Measurements from ENCODE around the gene SMPDL3B.
"Not testable (repeated sequence)": the region's sequence is repeated elsewhere in the genome, so short reads cannot be mapped to it uniquely, and the experiment has no call there.

Gene SMPDL3B

DNA sequence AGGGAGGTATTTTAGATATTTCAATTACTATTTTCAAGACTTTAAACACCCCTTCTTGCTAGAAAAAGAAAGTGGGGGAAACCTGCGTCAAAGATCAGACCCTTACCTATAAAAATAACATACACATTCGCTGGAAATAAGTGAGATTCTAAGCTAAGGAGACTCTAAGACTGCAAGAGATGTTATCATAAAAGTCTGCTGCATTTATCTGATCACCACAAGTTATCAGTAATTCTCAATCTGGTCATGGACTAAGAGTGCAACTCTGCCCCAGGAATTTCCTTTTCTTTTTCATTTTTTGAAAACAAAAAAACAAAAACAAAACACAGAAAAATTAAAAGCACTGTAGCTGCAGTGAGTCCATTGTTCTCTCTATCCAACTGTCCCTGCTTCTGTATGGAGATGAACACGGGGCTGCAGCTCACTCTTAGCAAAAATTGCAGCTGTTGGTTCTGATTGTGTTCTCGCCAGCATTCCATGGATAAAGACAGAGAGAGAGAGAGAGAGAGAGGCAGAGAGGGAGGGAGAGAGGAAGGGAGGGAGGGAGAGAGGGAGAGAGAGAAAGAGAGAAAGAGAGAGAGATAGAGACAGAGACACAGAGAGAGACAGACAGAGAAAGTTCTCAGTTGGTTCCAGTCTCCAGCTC lies 39.1 kb downstream of the SMPDL3B start:
- DNase-seq = no peak

DNA sequence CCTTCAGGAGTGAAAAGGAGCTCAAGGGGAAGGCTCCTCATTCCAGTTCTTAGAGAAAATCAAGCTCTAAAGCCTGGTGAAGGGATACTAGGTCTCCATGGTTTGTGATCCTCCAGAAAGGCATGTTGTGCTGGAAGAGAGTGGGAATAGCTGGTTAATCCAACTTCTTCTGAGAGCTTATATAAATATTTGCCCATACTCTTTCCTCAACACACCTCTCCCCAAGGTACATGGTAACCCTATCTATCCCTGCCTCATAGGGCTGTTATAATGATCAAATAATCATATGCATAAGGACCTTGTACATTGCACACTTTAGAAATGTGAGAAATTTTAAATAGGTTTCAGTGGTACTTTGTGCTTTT lies 39.6 kb downstream of the SMPDL3B start:
- DNase-seq = no peak

DNA sequence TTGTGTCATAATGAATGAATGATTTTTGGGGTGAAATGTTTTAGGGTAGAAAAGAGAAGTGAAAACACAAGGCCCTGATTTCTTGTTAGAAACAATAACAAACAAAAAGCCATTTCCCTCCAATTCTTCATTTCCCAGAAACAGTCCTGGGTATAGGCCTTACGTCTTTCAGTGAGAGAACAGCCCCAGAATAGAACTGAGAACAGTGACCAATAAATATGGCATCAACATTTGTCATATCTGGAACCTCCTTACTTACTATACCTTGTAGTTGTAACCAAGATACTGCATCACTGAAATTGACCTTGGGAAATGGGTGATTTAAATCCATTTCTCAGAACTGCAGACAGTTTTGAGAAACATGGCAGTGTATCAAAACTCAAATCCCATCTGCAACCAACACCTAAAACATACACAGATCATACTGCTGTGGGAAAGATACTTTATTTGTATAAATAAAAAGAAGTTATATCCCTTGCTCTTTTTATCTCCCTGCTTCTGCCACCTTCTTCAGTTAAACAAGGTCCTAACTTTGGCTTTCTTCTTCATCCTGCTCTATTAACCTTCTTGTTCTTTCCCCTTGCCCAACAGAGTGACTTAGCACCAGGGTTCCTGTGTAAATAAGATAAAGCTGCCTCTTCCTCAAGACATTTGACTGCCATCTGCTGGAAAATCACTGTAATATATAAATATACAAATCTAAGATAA lies 44.5 kb downstream of the SMPDL3B start:
- DNase-seq = peak; percentile 69

DNA sequence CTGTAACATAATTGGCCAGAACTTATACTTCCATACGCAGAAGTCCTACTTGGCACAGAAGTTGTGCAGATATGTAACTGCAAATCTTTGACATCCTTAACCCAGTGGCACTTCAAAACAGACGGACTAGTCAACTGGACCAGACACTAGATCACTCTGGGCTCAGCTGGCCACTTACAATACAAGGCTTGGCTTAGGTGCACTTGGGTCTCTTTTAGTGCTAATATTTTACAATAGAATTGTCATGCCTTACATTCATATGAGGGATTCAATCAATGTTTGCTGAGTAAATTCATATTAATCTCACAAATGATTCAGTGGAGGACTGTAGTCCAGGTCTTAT lies 45.0 kb downstream of the SMPDL3B start:
- no peak for DNase-seq

DNA sequence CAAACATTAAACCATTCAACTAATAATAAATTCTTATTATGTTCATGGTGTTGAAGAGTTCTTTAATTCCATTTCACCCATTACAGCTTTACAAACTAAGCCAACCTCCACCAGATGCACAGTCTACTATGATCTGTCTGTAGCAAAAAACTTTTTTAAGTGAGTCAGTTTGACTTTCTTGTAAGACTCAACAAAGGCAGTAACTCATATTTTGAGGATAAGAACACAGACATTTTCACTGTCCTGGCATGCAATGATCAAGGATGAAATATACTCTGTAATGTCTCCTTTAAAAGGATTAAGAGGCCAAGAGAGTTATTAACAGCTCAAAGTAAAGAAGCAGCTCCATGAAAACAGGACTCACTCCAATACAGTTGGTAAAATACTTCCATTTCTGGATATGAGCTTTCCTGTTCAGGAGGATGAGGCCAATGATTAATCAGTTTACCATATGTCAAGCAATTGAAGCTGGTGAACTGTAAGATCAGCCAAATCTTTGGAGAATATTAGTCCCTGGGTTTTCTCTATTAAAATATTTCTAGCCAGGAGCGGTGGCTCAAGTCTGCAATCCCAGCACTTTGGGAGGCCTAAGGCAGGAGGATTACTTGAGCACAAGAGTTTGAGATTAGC lies 45.5 kb downstream of the SMPDL3B start:
- DNase-seq = no peak

DNA sequence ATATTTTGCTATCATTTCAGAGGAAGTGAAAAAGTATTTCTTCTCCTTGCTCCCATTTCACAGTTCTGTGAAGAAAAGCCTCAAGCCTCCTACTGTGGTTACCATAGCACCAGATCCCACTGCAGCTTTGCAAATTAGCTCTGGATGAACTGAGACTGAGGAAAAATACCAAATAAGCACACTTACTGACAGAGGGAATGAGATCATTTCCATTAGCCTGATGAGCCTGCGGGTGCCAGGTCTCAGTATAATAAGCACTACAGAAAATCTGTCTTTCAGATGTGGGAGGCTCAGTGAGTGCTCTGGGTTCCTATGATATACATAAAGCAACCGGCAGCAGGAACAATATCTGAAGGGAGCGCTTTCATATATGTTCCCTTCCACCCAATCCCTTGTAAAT lies 46.3 kb downstream of the SMPDL3B start:
- no peak for DNase-seq

DNA sequence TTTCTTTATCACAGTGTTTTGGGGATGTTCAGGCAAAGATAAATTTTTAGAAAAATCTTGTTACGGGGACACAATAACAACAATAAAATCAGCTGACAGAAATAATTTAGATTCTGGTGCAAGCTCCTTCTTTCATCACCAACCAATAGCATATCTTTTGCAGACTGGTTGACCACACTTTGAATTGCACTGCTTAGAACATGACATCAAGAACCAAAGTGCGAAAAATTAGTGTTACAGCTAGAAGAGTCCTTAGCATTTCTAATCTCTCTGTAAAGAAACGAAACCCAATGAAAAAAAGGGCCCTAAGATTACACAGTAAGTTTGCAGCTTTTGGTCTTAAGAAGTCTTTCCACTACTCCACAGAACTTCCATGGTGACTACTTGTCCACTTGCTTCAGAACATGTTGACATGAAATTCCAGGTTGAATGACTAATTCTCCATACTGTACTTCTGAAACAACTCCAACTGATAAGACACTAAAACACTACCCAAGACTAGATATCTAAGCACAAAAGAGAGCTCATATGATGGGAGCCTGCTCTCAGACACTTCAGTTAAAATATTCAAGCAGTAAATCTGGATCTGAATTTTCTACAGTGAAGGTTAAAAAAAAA lies 56.2 kb downstream of the SMPDL3B start:
- no peak for DNase-seq

DNA sequence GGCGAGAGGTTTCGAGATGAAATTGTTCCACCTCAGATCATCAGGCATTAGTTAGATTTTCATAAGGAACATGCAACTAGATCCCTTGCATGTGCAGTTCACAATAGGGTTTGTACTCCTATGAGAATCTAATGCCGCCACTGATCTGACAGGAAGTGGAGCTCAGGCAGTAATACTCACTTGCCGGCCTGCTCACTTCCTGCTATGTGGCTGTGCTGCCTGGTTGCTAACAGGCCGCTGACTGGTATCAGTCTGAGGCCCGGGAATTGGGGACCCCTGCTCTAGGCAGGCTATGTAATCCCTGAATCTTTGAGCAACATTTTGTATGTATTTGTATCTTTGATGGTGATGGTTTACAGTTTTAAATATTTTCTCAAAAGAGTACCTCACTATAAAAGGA lies 57.5 kb downstream of the SMPDL3B start:
- DNase-seq = no peak

DNA sequence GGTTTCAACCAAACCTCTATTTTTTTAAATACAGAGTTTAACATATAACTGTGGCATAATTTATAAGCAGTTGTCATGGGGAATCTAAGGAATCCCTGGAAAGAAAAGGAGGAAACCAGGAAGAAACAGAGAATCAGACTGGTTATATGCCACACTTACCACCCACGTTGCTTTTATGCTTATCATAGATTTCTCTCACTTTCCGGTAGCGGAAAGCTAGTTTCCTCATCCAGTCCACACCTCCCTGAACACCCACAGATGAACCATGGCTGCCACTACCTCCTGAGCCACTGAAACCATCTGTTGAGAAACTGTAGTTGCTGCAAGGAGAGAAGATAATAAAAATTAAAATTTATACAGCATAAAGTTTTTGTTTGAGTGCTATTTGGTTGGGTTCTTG lies 58.4 kb downstream of the SMPDL3B start:
- DNase-seq = no peak

DNA sequence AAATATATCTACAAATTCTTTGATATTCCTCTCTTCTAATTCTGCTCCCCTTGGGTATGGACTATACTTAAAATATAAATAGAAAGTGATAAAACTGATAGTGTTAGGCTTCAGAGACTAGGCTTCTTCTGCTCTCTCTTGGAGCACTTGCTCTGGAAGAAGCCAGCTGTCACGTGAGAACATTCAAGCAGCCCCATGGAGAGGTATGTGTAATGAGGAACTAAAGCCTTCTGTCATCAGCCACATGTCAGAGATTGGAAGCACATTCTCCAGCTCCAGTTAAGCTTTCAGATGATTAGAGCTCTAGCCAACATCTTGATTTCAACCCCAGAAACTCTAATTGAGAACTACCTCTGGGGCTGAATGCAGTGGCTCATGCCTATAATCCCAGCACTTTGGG lies 59.3 kb downstream of the SMPDL3B start:
- DNase-seq = peak; percentile 35

DNA sequence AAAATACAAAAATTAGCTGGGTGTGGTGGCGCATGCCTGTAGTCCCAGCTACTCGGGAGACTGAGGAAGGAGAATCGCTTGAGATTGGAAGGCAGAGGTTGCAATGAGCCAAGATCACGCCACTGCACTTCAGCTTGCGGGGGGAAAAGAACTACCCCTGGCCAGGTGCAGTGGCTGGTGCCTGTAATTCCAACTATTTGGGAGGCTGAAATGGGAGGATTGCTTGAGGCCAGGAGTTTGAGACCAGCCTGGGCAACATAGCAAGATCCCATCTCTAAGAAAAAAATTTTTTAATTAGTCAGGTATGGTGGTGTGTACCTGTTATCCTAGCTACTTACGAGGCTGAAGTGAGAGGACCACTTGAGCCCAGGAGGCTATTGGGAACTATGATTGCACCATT lies 59.7 kb downstream of the SMPDL3B start:
- DNase-seq = not testable (repeated sequence)

DNA sequence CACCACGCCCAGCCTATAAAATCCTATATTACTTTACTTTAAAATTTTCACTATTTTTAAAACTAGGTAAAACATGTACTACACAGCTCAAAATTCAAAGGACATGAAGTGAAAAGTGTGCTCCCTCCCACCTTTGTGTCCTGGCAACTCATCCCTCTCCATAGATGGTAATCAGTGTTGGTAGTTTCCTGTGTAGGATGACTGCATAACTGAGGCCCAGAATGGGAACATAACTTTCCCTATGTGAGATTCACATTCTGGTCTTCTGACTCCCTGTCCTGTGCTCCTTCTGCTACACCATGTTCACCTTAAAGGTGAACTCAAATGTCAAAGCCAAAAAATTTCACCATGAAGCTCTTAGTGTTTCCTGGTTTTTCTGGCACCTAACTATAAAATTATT lies 64.3 kb downstream of the SMPDL3B start:
- DNase-seq = no peak

DNA sequence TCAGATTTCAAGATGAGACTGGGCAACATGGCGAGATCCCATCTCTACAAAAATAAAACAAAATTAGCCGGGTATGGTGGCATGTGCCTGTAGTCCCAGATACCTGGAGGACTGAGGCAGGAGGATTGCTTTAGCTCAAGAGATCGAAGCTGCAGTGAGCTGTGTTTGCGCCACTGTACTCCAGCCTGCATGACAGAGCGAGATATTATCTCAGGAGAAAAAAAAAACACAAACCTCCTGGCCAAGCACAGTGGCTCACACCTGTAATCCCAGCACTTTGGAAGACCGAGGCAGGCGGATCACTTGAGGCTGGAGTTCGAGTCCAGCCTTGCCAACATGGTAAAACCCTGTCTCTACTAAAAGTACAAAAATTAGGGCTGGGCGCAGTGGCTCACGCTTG lies 67.8 kb downstream of the SMPDL3B start:
- no peak for DNase-seq

DNA sequence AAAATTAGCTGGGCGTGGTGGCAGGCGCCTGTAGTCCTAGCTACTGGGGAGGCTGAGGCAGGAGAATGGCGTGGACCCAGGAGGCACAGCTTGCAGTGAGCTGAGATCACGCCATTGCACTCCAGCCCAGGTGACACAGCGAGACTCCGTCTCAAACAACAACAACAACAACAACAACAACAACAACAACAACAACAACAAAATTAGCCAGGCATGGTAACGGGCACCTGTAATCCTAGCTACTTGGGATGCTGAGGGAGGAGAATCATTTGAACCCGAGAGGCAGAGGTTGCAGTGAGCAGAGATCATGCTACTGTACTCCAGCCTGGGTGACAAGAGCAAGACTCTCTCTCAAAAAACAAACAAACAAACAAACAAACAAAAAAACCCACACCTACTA lies 68.3 kb downstream of the SMPDL3B start:
- not testable (repeated sequence) for DNase-seq
